GM12865 (cell line): Measurements from ENCODE around the gene UBFD1.

Experiments used
- DNase-seq: peaks from one replicate; pipeline ENCODE4 v3.0.0; 2010; ENCODE audit warnings: low read depth
- H3K4me3 ChIP-seq: 2 replicates; pipeline ENCODE4 v1.5.1; 2011; ENCODE audit warnings: mild to moderate bottlenecking, low read depth, low read length, control low read depth
- CTCF ChIP-seq: IDR thresholded peaks from 2 replicates; pipeline ENCODE4 v1.5.1; 2011; ENCODE audit warnings: low read length, control low read depth, low read depth, inconsistent platforms; ENCODE audit not compliant: insufficient read depth; ENCODE audit errors: missing control alignments

Gene UBFD1

GRCh38 chr16:23511731-23512130 lies 45.8 kb upstream of the UBFD1 start:
- H3K4me3 ChIP-seq = no peak overlapping the region
- DNase-seq = no peak
- TF ChIP-seq CTCF = no peak

- H3K4me3 ChIP-seq = no peak overlapping the region
- TF ChIP-seq CTCF = no peak
- no peak for DNase-seq
Observed at GRCh38 chr16:23512168-23512695, 45.3 kb upstream of the UBFD1 start.

- H3K4me3 ChIP-seq = no peak overlapping the region
- TF ChIP-seq CTCF = no peak
- DNase-seq = no peak
Observed at GRCh38 chr16:23514381-23515152, 43.0 kb upstream of the UBFD1 start.

GRCh38 chr16:23515881-23516280 lies 41.6 kb upstream of the UBFD1 start:
- no peak overlapping the region for H3K4me3 ChIP-seq
- DNase-seq = no peak
- no peak for TF ChIP-seq CTCF

- TF ChIP-seq CTCF = no peak
- peak; percentile 32 for DNase-seq
- no peak overlapping the region for H3K4me3 ChIP-seq
Observed at GRCh38 chr16:23516366-23517137, 41.0 kb upstream of the UBFD1 start.

- peak; percentile 70 for DNase-seq
- no peak overlapping the region for H3K4me3 ChIP-seq
- TF ChIP-seq CTCF = no peak
Observed at GRCh38 chr16:23518435-23518891, 39.1 kb upstream of the UBFD1 start.
